OCI-LY1 (cell line): Measurements from ENCODE around the gene ARL8A.

Source experiments
- EZH2 ChIP-seq: fragments of 200-600 bp; sonication (generic), shearing (Covaris generic); IDR thresholded peaks from 2 replicates; pipeline ENCODE4 v1.8.0; 2017; ENCODE audit warnings: borderline replicate concordance, mixed run types, mild to moderate bottlenecking, antibody characterized with exemption, low read length, moderate library complexity, mixed read lengths
- TF ChIP-seq, protein P1 (sequence below): fragments of 200-600 bp; sonication (generic), shearing (Covaris generic); IDR thresholded peaks from 2 replicates; pipeline ENCODE4 v1.5.1; 2017; ENCODE audit warnings: mild to moderate bottlenecking, antibody characterized with exemption, low read length, moderate library complexity, mixed read lengths

GRCh38 chr1:202129453-202130296 is 14.9 kb downstream of the ARL8A start:
- TF ChIP-seq, protein P1, sequence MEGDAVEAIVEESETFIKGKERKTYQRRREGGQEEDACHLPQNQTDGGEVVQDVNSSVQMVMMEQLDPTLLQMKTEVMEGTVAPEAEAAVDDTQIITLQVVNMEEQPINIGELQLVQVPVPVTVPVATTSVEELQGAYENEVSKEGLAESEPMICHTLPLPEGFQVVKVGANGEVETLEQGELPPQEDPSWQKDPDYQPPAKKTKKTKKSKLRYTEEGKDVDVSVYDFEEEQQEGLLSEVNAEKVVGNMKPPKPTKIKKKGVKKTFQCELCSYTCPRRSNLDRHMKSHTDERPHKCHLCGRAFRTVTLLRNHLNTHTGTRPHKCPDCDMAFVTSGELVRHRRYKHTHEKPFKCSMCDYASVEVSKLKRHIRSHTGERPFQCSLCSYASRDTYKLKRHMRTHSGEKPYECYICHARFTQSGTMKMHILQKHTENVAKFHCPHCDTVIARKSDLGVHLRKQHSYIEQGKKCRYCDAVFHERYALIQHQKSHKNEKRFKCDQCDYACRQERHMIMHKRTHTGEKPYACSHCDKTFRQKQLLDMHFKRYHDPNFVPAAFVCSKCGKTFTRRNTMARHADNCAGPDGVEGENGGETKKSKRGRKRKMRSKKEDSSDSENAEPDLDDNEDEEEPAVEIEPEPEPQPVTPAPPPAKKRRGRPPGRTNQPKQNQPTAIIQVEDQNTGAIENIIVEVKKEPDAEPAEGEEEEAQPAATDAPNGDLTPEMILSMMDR: no peak
- TF ChIP-seq EZH2: no peak
